Progenitor cell of endocrine pancreas (in vitro differentiated cells): Measurements from ENCODE around the gene CST9. TPM values are rescaled to one million over a fixed set of nuclear protein-coding genes. Genes with fewer than 3 reads are reported as not detected.
A peak's percentile ranks its signal among the peaks of the same experiment; 100 is the strongest.

Experiments
- DNase-seq: peaks from one replicate; pipeline ENCODE4 v3.0.0; 2021; ENCODE audit warnings: low spot score; ENCODE audit not compliant: unreplicated experiment
- H3K27ac Mint-ChIP-seq: 2 replicates; pipeline ENCODE4 v1.8.0; 2021; ENCODE audit warnings: mild to moderate bottlenecking, moderate library complexity, mixed read lengths
- H3K27me3 Mint-ChIP-seq: 2 replicates; pipeline ENCODE4 v1.8.0; 2021; ENCODE audit warnings: mixed read lengths
- H3K36me3 Mint-ChIP-seq: 2 replicates; pipeline ENCODE4 v1.8.0; 2022; ENCODE audit warnings: mixed read lengths; ENCODE audit not compliant: insufficient read depth
- H3K4me1 Mint-ChIP-seq: 2 replicates; pipeline ENCODE4 v1.8.0; 2021; ENCODE audit warnings: low read depth, mixed read lengths
- H3K4me3 Mint-ChIP-seq: 2 replicates; pipeline ENCODE4 v1.8.0; 2021; ENCODE audit warnings: low read depth, mild to moderate bottlenecking, moderate library complexity, mixed read lengths
- H3K9me3 Mint-ChIP-seq: 2 replicates; pipeline ENCODE4 v1.8.0; 2021; ENCODE audit warnings: low read depth, mixed read lengths
- CTCF ChIP-seq: fragments of 200-600 bp; sonication (generic); IDR thresholded peaks from one replicate; pipeline ENCODE4 v1.5.0; 2021; ENCODE audit warnings: antibody characterized with exemption, mild to moderate bottlenecking; ENCODE audit not compliant: unreplicated experiment
- total RNA-seq: library from RNA; stranded (reverse); gene quantifications from 2 replicates; pipeline ENCODE4 v1.2.1, GENCODE V29; 2021

Gene CST9
- total RNA-seq, 1 donor from 2014 or later, result not detected

- Mint-ChIP-seq H3K27ac (no peak overlapping the region), H3K4me1 (no peaks in the 10 kb centered on the region), H3K27me3 (peaks cover 25% of the 10 kb centered on the region), H3K36me3 (no peaks in the 10 kb centered on the region), H3K9me3 (no peaks in the 10 kb centered on the region), H3K4me3 (no peak overlapping the region)
- TF ChIP-seq CTCF, result no peak
- no peak for DNase-seq
These were observed 2.0 kb upstream of the CST9 start for GRCh38 chr20:23607497-23608245.

GRCh38 chr20:23606652-23607049 lies 934 bp upstream of the CST9 start:
- H3K27ac Mint-ChIP-seq, result no peak overlapping the region
- H3K27me3 Mint-ChIP-seq, result peaks cover 25% of the 10 kb centered on the region
- H3K4me1 Mint-ChIP-seq, result no peaks in the 10 kb centered on the region
- peak; percentile 91 for TF ChIP-seq CTCF
- no peak overlapping the region for H3K4me3 Mint-ChIP-seq
- no peaks in the 10 kb centered on the region for H3K36me3 Mint-ChIP-seq
- H3K9me3 Mint-ChIP-seq, result no peaks in the 10 kb centered on the region
- peak; percentile 75 for DNase-seq

DNA sequence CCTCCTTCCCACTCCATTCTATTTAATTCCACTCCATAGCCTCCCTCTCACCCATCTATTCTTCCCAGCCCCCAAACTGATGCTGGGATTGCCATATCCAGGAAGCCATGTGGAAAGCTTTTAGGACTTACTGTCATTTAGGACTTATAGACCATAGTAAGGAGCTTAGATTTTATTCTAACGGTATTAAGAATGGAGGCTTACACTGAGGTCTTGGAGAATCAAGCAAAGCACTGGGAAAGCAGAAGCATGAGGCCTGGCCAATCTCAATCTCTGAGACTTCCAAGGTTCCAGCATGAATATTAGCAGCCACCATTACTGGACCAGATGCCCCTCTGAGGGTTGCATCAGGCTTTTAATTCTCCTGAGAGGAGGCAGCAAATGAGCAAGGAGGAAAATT lies 1.4 kb downstream of the CST9 start:
- DNase-seq, result no peak
- Mint-ChIP-seq H3K36me3 (no peaks in the 10 kb centered on the region), H3K27ac (no peak overlapping the region), H3K4me3 (no peak overlapping the region), H3K9me3 (no peaks in the 10 kb centered on the region), H3K27me3 (peaks cover 22% of the 10 kb centered on the region), H3K4me1 (no peaks in the 10 kb centered on the region)
- TF ChIP-seq CTCF, result no peak

DNA sequence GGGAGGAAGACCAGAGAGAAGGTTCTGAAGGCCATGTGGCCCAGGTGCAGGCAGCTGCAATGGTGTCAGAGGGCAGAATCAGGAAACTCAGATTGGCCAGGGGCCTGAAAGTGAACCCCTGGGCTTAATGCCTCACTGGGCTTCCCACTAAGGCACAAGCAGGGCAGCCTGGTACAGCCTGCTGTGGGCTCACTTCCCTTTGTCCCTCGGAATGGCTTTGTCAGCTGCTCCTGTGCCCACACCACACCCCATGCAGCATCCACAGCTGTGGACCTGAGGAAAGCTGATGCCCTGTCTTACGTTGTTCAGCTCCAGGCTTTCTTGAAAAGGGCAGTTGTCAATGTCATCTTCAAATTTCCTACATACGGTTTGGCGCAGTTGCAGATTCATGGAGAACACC lies 2.4 kb downstream of the CST9 start:
- TF ChIP-seq CTCF, result no peak
- Mint-ChIP-seq H3K27me3 (peaks cover 22% of the 10 kb centered on the region), H3K4me3 (no peak overlapping the region), H3K4me1 (no peaks in the 10 kb centered on the region), H3K27ac (no peak overlapping the region), H3K36me3 (no peaks in the 10 kb centered on the region), H3K9me3 (no peaks in the 10 kb centered on the region)
- no peak for DNase-seq

GRCh38 chr20:23602699-23603098 lies 3.0 kb downstream of the CST9 start:
- Mint-ChIP-seq H3K27ac (no peak overlapping the region), H3K9me3 (no peaks in the 10 kb centered on the region), H3K36me3 (no peaks in the 10 kb centered on the region), H3K4me1 (no peaks in the 10 kb centered on the region), H3K27me3 (peaks cover 22% of the 10 kb centered on the region), H3K4me3 (no peak overlapping the region)
- DNase-seq, result no peak
- TF ChIP-seq CTCF, result no peak
